Measurements from ENCODE around the gene ACSM3. TPM values are rescaled to one million over a fixed set of nuclear protein-coding genes. Genes with fewer than 3 reads are reported as not detected.

Gene ACSM3
- polyA plus RNA-seq, 3 donors from 2014 or later = 4.1 to 5.5 TPM; not detected in 1

- H3K36me3 Mint-ChIP-seq = peaks cover 6 to 7% (median 6%) of the 10 kb centered on the region in 3 donors
- H3K27ac Mint-ChIP-seq = no peak overlapping the region
- H3K27me3 Mint-ChIP-seq (ENCODE audit: low read depth in 3 of 3) = peaks cover 0 to 4% (median 1%) of the 10 kb centered on the region in 3 donors
- H3K4me3 Mint-ChIP-seq = no peak overlapping the region
- peaks cover 23 to 32% of the 10 kb centered on the region in 2 donors for H3K4me1 Mint-ChIP-seq
- peaks cover 0 to 4% (median 0%) of the 10 kb centered on the region in 6 donors for H3K9me3 Mint-ChIP-seq
- no peak for DNase-seq
These were observed 1.9 kb downstream of the ACSM3 start for GRCh38 chr16:20765732-20766131.

GRCh38 chr16:20766294-20766693 is 2.5 kb downstream of the ACSM3 start:
- Mint-ChIP-seq H3K4me1 (peaks cover 23 to 30% of the 10 kb centered on the region in 2 donors), H3K27me3 (ENCODE audit: low read depth in 3 of 3) (peaks cover 0 to 3% (median 1%) of the 10 kb centered on the region in 3 donors), H3K27ac (no peak overlapping the region), H3K9me3 (peaks cover 0 to 3% (median 0%) of the 10 kb centered on the region in 6 donors), H3K36me3 (peaks cover 0 to 2% (median 2%) of the 10 kb centered on the region in 3 donors), H3K4me3 (no peak overlapping the region)
- no peak for DNase-seq

GRCh38 chr16:20767577-20767976 is 3.8 kb downstream of the ACSM3 start:
- peaks cover 0 to 2% (median 0%) of the 10 kb centered on the region in 3 donors for H3K27me3 Mint-ChIP-seq (ENCODE audit: low read depth in 3 of 3)
- H3K36me3 Mint-ChIP-seq = no peaks in the 10 kb centered on the region
- no peak overlapping the region for H3K4me3 Mint-ChIP-seq
- no peaks in the 10 kb centered on the region for H3K9me3 Mint-ChIP-seq
- H3K4me1 Mint-ChIP-seq = peaks cover 16 to 17% of the 10 kb centered on the region in 2 donors
- no peak for DNase-seq
- no peak overlapping the region for H3K27ac Mint-ChIP-seq

- peaks cover 10 to 12% of the 10 kb centered on the region in 2 donors for H3K4me1 Mint-ChIP-seq
- peaks cover 0 to 2% (median 0%) of the 10 kb centered on the region in 3 donors for H3K27me3 Mint-ChIP-seq (ENCODE audit: low read depth in 3 of 3)
These were observed 4.3 kb downstream of the ACSM3 start for GRCh38 chr16:20768121-20768520.

GRCh38 chr16:20768818-20769217 is 5.0 kb downstream of the ACSM3 start:
- Mint-ChIP-seq H3K4me3 (no peak overlapping the region), H3K9me3 (no peaks in the 10 kb centered on the region), H3K27ac (no peak overlapping the region), H3K27me3 (ENCODE audit: low read depth in 3 of 3) (peaks cover 0 to 2% (median 0%) of the 10 kb centered on the region in 3 donors), H3K4me1 (peaks cover 3 to 5% of the 10 kb centered on the region in 2 donors), H3K36me3 (no peaks in the 10 kb centered on the region)
- DNase-seq = no peak

More at GRCh38 chr16:20768121-20768520, 4.3 kb downstream of the ACSM3 start:
- Mint-ChIP-seq H3K9me3 (no peaks in the 10 kb centered on the region), H3K36me3 (no peaks in the 10 kb centered on the region), H3K4me3 (no peak overlapping the region), H3K27ac (no peak overlapping the region)
- no peak for DNase-seq

- Mint-ChIP-seq H3K27ac (peak overlapping the region in 1 of 6 donors; percentile 23), H3K4me3 (no peak overlapping the region), H3K27me3 (ENCODE audit: low read depth in 3 of 3) (no peaks in the 10 kb centered on the region), H3K4me1 (no peaks in the 10 kb centered on the region), H3K36me3 (peaks cover 0 to 5% (median 2%) of the 10 kb centered on the region in 3 donors), H3K9me3 (no peaks in the 10 kb centered on the region)
- DNase-seq = no peak
These were observed 9.9 kb downstream of the ACSM3 start for GRCh38 chr16:20773679-20774078.

GRCh38 chr16:20774703-20775362 is 11.0 kb downstream of the ACSM3 start:
- no peaks in the 10 kb centered on the region for H3K27me3 Mint-ChIP-seq (ENCODE audit: low read depth in 3 of 3)
- H3K4me1 Mint-ChIP-seq = no peaks in the 10 kb centered on the region
- H3K9me3 Mint-ChIP-seq = no peaks in the 10 kb centered on the region
- H3K4me3 Mint-ChIP-seq = no peak overlapping the region
- peak in 2 of 3 donors; percentile 9 to 15 for DNase-seq
- H3K27ac Mint-ChIP-seq = no peak overlapping the region
- H3K36me3 Mint-ChIP-seq = peaks cover 0 to 5% (median 2%) of the 10 kb centered on the region in 3 donors

- H3K36me3 Mint-ChIP-seq = peaks cover 5 to 11% (median 5%) of the 10 kb centered on the region in 3 donors
- no peaks in the 10 kb centered on the region for H3K4me1 Mint-ChIP-seq
- no peak overlapping the region for H3K4me3 Mint-ChIP-seq
- H3K27ac Mint-ChIP-seq = no peak overlapping the region
- H3K9me3 Mint-ChIP-seq = no peaks in the 10 kb centered on the region
- no peak for DNase-seq
- no peaks in the 10 kb centered on the region for H3K27me3 Mint-ChIP-seq (ENCODE audit: low read depth in 3 of 3)
These were observed 17.9 kb downstream of the ACSM3 start for GRCh38 chr16:20781697-20782096.

GRCh38 chr16:20782470-20782869 is 18.7 kb downstream of the ACSM3 start:
- no peak overlapping the region for H3K4me3 Mint-ChIP-seq
- peaks cover 3 to 9% (median 5%) of the 10 kb centered on the region in 3 donors for H3K36me3 Mint-ChIP-seq
- no peak overlapping the region for H3K27ac Mint-ChIP-seq
- DNase-seq = no peak
- no peaks in the 10 kb centered on the region for H3K27me3 Mint-ChIP-seq (ENCODE audit: low read depth in 3 of 3)
- no peaks in the 10 kb centered on the region for H3K4me1 Mint-ChIP-seq
- no peaks in the 10 kb centered on the region for H3K9me3 Mint-ChIP-seq

- Mint-ChIP-seq H3K4me1 (no peaks in the 10 kb centered on the region), H3K27ac (no peak overlapping the region), H3K36me3 (peaks cover 0 to 8% (median 5%) of the 10 kb centered on the region in 3 donors), H3K9me3 (no peaks in the 10 kb centered on the region), H3K27me3 (ENCODE audit: low read depth in 3 of 3) (no peaks in the 10 kb centered on the region), H3K4me3 (no peak overlapping the region)
- DNase-seq = no peak
These were observed 20.4 kb downstream of the ACSM3 start for GRCh38 chr16:20784204-20784603.

- no peak overlapping the region for H3K4me3 Mint-ChIP-seq
- peaks cover 0 to 2% (median 0%) of the 10 kb centered on the region in 6 donors for H3K9me3 Mint-ChIP-seq
- no peak overlapping the region for H3K27ac Mint-ChIP-seq
- DNase-seq = no peak
- no peaks in the 10 kb centered on the region for H3K36me3 Mint-ChIP-seq
- no peaks in the 10 kb centered on the region for H3K27me3 Mint-ChIP-seq (ENCODE audit: low read depth in 3 of 3)
- no peaks in the 10 kb centered on the region for H3K4me1 Mint-ChIP-seq
These were observed 25.3 kb downstream of the ACSM3 start for GRCh38 chr16:20789130-20789529.

- Mint-ChIP-seq H3K27me3 (ENCODE audit: low read depth in 3 of 3) (no peaks in the 10 kb centered on the region), H3K4me1 (no peaks in the 10 kb centered on the region), H3K4me3 (no peak overlapping the region), H3K36me3 (peaks cover 0 to 3% (median 0%) of the 10 kb centered on the region in 3 donors), H3K9me3 (peaks cover 0 to 2% (median 0%) of the 10 kb centered on the region in 6 donors), H3K27ac (no peak overlapping the region)
- DNase-seq = no peak
These were observed 28.3 kb downstream of the ACSM3 start for GRCh38 chr16:20791923-20792612.

- H3K9me3 Mint-ChIP-seq = peaks cover 0 to 2% (median 0%) of the 10 kb centered on the region in 6 donors
- no peak for DNase-seq
- H3K36me3 Mint-ChIP-seq = peaks cover 3 to 12% (median 7%) of the 10 kb centered on the region in 3 donors
- H3K4me3 Mint-ChIP-seq = no peak overlapping the region
- H3K27ac Mint-ChIP-seq = no peak overlapping the region
- no peaks in the 10 kb centered on the region for H3K4me1 Mint-ChIP-seq
- H3K27me3 Mint-ChIP-seq (ENCODE audit: low read depth in 3 of 3) = no peaks in the 10 kb centered on the region
These were observed 34.5 kb downstream of the ACSM3 start for GRCh38 chr16:20798364-20798763.

- H3K27me3 Mint-ChIP-seq (ENCODE audit: low read depth in 3 of 3) = no peaks in the 10 kb centered on the region
- H3K4me1 Mint-ChIP-seq = no peaks in the 10 kb centered on the region
- H3K9me3 Mint-ChIP-seq = no peaks in the 10 kb centered on the region
- no peak overlapping the region for H3K27ac Mint-ChIP-seq
- peaks cover 3 to 12% (median 7%) of the 10 kb centered on the region in 3 donors for H3K36me3 Mint-ChIP-seq
- DNase-seq = peak in 2 of 3 donors; percentile 10 to 13
- H3K4me3 Mint-ChIP-seq = no peak overlapping the region
These were observed 35.8 kb downstream of the ACSM3 start for GRCh38 chr16:20799599-20799998.
